H4 (cell line): ENCODE results near the gene ZNHIT3. TPM values are rescaled to one million over a fixed set of nuclear protein-coding genes. Genes with fewer than 3 reads are reported as not detected.

ENCODE experiments used
- total RNA-seq: library from RNA; depleted of rRNA; stranded (reverse); fragments of >200 nt; shearing (Covaris generic); gene quantifications from 2 replicates; pipeline ENCODE4 v1.2.3, GENCODE V29; 2014; rRNA removed

Gene ZNHIT3
- total RNA-seq, 1 experiment from 2014 or later = 62.0 TPM

Other genes starting within 250 kb of the ZNHIT3 start
- not detected in 2 replicates for gene TBC1D3I, start 222.1 kb upstream of the ZNHIT3 start, total RNA-seq
- gene TBC1D3G, start 162.8 kb upstream of the ZNHIT3 start, total RNA-seq = not detected in 2 replicates
- gene TBC1D3H, start 98.2 kb upstream of the ZNHIT3 start, total RNA-seq = not detected in 2 replicates
- 36.0 and 42.7 TPM in 2 replicates for gene MYO19, start 48.2 kb downstream of the ZNHIT3 start, total RNA-seq
- gene PIGW, start 48.3 kb downstream of the ZNHIT3 start, total RNA-seq = 10.3 and 11.8 TPM in 2 replicates
- gene GGNBP2, start 58.2 kb downstream of the ZNHIT3 start, total RNA-seq = 32.5 and 38.2 TPM in 2 replicates
- gene DHRS11, start 105.2 kb downstream of the ZNHIT3 start, total RNA-seq = 11.7 and 23.0 TPM in 2 replicates
- 3.4 and 8.9 TPM in 2 replicates for gene MRM1, start 114.9 kb downstream of the ZNHIT3 start, total RNA-seq